ENCODE data around the gene ACAA2.
A peak's percentile ranks its signal among the peaks of the same experiment; 100 is the strongest.

Gene ACAA2

DNA sequence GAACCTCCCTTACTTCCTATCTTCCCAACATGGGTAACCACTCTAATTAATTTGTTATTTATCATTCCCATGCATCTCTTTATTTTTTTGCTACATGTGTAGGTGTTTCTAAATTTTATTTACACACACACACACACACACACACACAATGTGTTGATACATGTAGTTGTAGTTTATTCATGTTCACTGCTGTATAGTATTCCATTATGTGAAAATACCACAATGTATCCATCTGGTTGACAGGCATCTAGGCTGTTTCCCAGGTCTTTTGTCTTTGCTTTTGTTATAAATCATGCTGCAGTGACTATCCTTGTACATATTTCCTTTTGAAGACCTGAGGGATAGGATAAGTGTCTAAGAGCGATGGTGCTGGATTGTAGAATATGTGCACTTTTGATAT, 59.7 kb downstream of the ACAA2 start:
- H3K36me3 Mint-ChIP-seq: no peaks in the 10 kb centered on the region
- H3K27ac Mint-ChIP-seq: no peak overlapping the region
- H3K4me1 Mint-ChIP-seq: no peaks in the 10 kb centered on the region
- H3K27me3 Mint-ChIP-seq: peaks cover 30% of the 10 kb centered on the region
- ATAC-seq: no peak
- peaks cover 2% of the 10 kb centered on the region for H3K9me3 Mint-ChIP-seq
- no peak overlapping the region for H3K4me3 Mint-ChIP-seq

DNA sequence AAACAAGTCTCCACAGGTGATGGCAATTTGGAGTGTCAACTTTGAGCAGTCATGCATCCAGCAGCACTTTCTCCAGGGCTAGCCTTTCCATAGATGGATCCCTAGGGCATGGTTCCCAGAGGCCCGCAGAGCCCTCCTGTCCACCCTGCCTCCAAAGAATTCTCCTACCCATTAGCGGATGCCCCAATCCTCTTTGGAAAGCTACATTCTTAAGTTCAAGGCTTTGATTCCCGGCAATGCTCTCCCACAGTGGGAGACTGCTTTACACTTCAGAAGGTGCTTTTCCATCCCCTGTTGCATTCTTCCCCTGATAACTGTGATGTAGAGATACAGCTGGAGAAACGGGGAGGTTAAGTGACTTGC, 61.3 kb downstream of the ACAA2 start:
- Mint-ChIP-seq H3K4me1 (no peaks in the 10 kb centered on the region), H3K27me3 (peaks cover 16% of the 10 kb centered on the region), H3K36me3 (no peaks in the 10 kb centered on the region), H3K27ac (no peak overlapping the region), H3K4me3 (no peak overlapping the region), H3K9me3 (no peaks in the 10 kb centered on the region)
- ATAC-seq: no peak

DNA sequence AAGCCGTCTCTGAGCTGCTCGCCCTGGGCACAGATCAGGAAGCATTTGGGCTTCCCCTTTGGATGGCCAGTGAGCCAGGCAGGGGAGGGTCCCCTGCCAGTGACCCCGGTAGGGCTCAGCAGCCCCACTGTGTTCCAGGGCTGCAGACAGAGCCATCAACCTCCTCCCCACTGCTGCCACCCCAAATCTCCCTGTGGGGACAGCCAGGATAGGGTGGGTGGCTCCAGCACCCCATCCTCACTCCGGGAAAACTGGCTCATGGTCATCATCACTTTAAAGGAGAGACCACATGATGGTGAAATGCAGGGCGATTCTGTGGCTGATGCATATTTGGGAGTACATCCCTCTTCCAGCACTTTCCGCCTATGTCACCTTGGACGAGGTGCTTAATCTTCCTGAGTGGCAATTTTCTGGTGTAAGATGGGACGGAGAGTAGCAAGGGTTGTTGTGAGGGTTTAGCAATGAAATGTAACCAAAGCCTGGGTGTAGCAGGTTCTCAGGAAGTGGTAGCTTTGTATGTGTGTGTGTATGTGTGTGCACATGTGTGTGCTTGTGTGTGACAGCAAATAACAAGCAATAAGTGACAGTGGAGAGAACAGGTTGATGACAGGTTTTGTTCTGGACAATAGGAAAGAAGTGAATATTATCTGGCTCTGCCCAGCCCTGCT, 61.8 kb downstream of the ACAA2 start:
- peaks cover 15% of the 10 kb centered on the region for H3K27me3 Mint-ChIP-seq
- no peak overlapping the region for H3K27ac Mint-ChIP-seq
- H3K4me1 Mint-ChIP-seq: no peaks in the 10 kb centered on the region
- ATAC-seq: no peak
- no peak overlapping the region for H3K4me3 Mint-ChIP-seq
- H3K36me3 Mint-ChIP-seq: no peaks in the 10 kb centered on the region
- no peaks in the 10 kb centered on the region for H3K9me3 Mint-ChIP-seq

DNA sequence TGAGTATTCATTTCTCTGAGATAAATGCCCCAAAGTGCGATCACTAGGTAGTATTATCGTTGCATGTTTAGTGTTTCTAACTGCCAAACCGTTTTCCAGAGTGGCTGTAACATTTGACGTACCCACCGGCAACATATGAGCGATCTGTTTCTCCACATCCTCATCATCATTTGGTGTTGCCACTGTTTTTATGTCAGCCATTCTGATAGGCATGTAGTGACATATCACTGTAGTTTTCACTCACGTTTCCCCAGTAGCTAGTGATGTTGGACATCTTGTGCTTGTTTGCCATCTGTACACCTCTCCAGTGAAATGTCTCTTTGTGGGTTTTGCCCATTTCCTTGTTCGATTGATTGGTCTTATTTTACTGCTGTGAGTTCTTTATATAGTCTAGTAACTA, 63.8 kb downstream of the ACAA2 start:
- no peak overlapping the region for H3K27ac Mint-ChIP-seq
- no peak overlapping the region for H3K4me3 Mint-ChIP-seq
- H3K4me1 Mint-ChIP-seq: no peaks in the 10 kb centered on the region
- peaks cover 33% of the 10 kb centered on the region for H3K27me3 Mint-ChIP-seq
- no peaks in the 10 kb centered on the region for H3K36me3 Mint-ChIP-seq
- ATAC-seq: no peak
- no peaks in the 10 kb centered on the region for H3K9me3 Mint-ChIP-seq

DNA sequence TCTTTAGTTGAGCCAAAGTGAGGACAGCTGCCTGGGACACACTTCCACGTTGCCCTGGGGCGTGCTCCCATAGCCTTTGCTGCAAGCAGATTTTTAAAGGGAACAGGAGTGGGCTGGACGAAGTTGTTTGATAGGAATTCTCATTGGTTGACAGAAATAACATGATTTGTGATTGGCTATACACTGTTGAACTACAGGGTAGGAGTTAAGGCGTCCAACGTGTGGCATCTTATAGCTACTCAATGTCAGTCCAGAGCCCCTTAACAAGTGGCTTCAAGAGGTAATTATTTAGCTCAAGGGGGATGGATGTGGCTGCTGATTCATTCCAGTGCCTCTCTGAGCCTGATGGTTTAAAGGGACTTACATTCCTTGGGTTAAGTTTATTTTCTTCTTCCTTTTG, 65.5 kb downstream of the ACAA2 start:
- Mint-ChIP-seq H3K4me3 (no peak overlapping the region), H3K36me3 (no peaks in the 10 kb centered on the region), H3K27ac (no peak overlapping the region), H3K27me3 (peaks cover 30% of the 10 kb centered on the region), H3K4me1 (no peaks in the 10 kb centered on the region), H3K9me3 (no peaks in the 10 kb centered on the region)
- no peak for ATAC-seq

DNA sequence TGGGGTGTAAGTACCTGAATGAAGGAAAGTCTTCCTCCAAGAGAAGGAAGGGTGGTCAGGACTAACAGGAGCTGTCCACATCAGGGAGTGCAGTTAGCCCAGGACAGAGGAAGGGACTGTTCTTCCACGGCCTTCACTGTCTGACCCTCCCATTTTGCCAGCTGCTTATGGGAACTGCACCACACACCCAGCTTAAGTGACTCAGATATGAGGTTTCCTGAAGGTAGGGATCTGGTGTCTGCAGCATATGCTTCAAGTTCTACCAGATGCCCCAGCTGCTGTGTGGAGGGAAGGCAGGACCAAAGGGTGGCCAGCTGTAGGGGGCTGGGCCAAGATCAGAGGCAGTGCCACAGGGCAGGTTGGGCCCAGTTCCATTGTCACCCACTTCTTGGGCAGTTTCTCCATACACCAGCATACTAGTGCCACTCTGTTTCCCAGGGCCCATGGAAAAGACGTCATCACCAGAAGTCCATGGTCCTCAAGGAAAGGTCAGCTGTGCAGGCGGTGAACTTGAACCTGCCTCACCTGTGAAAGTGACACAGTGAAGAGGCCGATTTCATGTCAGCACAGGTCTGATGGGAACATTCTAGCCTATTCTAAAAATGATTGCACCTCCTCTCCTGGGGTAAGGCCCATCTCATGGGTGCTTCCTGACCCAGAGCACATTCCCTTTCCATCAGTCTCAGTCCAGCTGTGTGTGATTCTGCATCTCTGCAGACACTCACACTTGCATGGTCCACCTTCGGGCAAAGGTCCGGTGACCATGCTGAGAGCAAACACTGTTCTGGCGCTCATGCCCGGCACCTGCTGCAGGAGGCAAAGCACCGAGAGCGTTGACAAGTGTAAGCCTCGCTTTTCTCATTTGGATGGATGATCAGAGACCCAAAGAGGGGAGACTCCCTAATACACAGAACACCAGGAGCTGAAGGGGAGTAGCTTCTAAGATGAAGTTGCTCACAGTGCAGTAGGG, 68.0 kb downstream of the ACAA2 start:
- no peaks in the 10 kb centered on the region for H3K9me3 Mint-ChIP-seq

DNA sequence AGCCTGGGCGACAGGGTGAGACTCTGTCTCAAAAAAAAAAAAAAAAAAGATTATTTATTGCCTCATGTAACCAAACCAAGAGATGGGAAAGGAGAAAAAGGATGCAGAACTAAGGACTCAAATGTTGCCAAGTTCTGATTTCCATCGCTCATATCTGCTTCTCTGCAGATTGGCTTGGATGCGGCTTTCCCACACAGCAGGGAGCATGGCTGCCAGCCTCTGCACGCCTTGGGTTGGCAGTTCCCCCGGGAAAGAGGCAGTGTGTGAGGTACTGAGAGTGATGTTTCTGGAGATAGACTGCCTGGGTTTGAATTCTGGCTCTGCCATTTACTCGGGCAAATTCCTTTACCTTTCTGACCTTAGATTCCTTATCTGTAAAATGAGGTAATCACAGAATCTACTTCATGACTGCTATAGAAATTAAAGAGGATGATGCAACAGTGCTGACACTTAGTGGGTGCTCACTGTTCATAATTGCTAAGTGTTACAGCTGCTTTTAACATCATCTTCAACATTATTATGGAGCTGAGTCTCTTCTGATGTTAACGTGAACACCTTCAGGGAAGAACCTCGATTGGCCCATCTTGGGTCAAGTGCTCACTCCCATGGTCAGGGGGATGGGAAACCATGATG, 68.8 kb downstream of the ACAA2 start:
- Mint-ChIP-seq H3K27me3 (peaks cover 38% of the 10 kb centered on the region), H3K27ac (no peak overlapping the region), H3K9me3 (no peaks in the 10 kb centered on the region), H3K4me1 (no peaks in the 10 kb centered on the region), H3K4me3 (no peak overlapping the region), H3K36me3 (no peaks in the 10 kb centered on the region)
- no peak for ATAC-seq

More for the DNA sequence above, 68.0 kb downstream of the ACAA2 start:
- H3K4me1 Mint-ChIP-seq: no peaks in the 10 kb centered on the region
- no peak overlapping the region for H3K27ac Mint-ChIP-seq
- peak; percentile 26 for ATAC-seq
- no peak overlapping the region for H3K4me3 Mint-ChIP-seq
- no peaks in the 10 kb centered on the region for H3K36me3 Mint-ChIP-seq
- peaks cover 36% of the 10 kb centered on the region for H3K27me3 Mint-ChIP-seq

DNA sequence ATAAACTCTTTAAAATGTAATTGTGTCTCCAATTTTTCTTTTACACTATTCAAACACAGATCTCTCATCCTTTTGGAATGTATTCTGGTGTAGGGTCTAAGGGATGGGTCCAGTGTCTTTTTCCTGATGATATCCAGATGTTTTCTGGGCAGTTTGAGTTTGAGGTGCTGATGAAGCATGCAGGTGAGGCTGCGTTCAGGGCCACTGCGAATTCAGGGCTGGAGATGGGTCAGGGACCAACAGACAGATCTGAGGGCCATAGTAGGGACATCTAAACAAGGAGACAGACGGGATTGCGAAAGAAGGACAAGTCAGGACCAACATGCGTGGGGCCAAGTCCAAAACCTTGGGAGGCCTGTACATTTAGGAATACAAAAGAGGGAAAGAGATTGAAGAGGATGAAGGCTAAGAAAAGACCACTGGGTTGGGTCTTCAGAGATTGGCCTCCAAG, 70.2 kb downstream of the ACAA2 start:
- Mint-ChIP-seq H3K36me3 (no peaks in the 10 kb centered on the region), H3K4me1 (no peaks in the 10 kb centered on the region), H3K27me3 (peaks cover 38% of the 10 kb centered on the region), H3K9me3 (no peaks in the 10 kb centered on the region), H3K27ac (no peak overlapping the region), H3K4me3 (no peak overlapping the region)
- no peak for ATAC-seq

DNA sequence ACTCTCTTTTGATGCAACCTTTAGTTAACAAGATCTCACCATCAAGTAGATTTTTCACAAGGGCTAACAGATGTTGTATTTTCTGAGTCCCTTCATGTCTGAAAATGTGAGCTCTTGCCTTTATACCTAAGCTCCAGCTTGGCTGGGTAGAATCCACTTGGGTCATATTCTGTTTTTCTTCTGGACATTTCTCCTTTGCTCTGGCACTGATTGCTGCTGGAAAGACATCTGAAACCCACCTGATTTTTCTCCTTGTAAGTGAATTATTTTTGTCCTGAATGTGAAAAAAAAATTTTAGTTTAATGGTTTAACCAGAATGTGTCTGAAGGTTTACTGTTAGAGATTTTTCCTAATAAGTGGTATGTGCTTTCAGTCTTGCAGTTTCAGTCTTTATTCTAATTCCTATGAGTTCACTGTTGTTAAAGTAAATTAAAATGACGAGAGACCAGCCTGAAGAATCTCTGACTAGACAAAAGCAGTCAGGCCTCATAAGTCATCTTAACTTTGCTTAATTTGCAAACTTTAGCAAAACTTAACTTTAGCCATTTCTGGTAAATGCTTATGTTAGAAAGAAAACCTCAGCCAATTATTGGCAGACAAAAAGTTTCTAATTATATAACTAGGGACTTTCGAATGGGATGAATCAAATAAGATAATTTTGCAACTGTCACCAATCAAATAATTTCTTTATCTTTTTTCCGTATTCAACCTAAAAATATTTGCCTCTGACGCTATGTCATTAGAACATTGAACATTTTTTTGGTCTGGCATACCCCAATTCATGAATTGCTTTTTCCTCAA, 70.8 kb downstream of the ACAA2 start:
- no peaks in the 10 kb centered on the region for H3K4me1 Mint-ChIP-seq
- H3K9me3 Mint-ChIP-seq: no peaks in the 10 kb centered on the region
- no peaks in the 10 kb centered on the region for H3K36me3 Mint-ChIP-seq
- H3K27me3 Mint-ChIP-seq: peaks cover 38% of the 10 kb centered on the region
- no peak overlapping the region for H3K27ac Mint-ChIP-seq
- ATAC-seq: no peak
- H3K4me3 Mint-ChIP-seq: no peak overlapping the region

DNA sequence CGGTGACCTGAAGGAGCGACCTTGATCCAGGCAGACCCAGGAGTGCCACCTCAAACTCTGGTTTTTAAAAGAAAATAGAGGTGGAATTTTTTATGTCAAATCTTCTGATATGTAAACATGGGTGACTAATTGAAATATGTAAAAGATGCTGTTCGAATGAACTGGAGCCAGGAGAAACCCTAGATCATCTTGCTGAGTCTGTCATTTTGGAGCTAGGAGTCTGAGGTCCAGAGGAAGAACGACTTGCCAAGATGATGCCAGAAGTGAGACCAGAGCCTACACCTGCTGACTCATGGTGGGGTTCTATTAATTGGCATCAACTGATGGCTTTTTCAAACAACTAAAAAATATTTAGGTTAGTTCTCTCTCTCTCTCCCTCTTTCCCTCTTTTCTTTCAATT, 74.1 kb downstream of the ACAA2 start:
- no peak overlapping the region for H3K27ac Mint-ChIP-seq
- ATAC-seq: no peak
- H3K9me3 Mint-ChIP-seq: no peaks in the 10 kb centered on the region
- H3K36me3 Mint-ChIP-seq: no peaks in the 10 kb centered on the region
- H3K4me1 Mint-ChIP-seq: no peaks in the 10 kb centered on the region
- H3K27me3 Mint-ChIP-seq: peaks cover 37% of the 10 kb centered on the region
- H3K4me3 Mint-ChIP-seq: no peak overlapping the region

DNA sequence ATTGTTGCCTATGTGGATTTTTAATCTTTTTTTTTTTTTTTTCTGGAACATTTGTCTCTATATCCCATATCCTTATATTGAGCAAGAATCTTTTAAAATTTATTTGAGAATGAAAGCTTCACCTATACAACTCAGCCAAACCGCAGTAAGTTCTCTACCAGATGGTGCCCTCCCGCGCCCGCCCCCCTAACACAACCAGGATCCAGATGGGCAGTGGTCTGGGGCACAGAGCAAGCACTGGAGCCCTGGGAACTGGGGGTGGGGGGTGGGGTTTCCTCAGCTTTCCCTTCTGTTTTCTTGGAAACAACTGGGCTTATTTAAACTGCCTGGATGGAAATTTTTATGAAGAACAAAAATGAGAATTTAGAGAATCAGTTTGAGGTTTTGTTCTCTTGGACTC, 74.6 kb downstream of the ACAA2 start:
- Mint-ChIP-seq H3K4me1 (no peaks in the 10 kb centered on the region), H3K4me3 (no peak overlapping the region), H3K27ac (no peak overlapping the region), H3K27me3 (peaks cover 35% of the 10 kb centered on the region), H3K9me3 (no peaks in the 10 kb centered on the region), H3K36me3 (no peaks in the 10 kb centered on the region)
- ATAC-seq: no peak

DNA sequence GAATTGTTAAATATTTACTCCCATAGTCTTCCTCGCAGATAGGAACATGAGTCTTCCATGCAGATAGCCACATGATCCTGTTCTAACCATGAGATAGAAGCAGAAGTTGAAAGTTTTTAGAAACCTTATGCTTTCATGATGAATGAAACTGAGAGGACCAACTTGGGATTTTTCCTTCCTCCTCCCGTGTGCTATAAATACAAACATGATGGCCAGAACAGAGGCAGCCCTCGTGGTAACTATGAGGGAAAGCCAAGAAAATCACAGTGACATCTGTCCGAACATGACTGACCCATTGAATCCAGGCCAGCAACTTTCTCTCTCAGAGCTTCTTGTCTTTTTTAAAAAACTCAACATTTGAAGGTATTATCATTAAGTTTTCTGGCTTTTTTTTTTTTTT, 78.5 kb downstream of the ACAA2 start:
- peaks cover 18% of the 10 kb centered on the region for H3K27me3 Mint-ChIP-seq
- no peaks in the 10 kb centered on the region for H3K36me3 Mint-ChIP-seq
- no peaks in the 10 kb centered on the region for H3K9me3 Mint-ChIP-seq
- ATAC-seq: no peak
- no peak overlapping the region for H3K27ac Mint-ChIP-seq
- H3K4me1 Mint-ChIP-seq: no peaks in the 10 kb centered on the region
- H3K4me3 Mint-ChIP-seq: no peak overlapping the region

DNA sequence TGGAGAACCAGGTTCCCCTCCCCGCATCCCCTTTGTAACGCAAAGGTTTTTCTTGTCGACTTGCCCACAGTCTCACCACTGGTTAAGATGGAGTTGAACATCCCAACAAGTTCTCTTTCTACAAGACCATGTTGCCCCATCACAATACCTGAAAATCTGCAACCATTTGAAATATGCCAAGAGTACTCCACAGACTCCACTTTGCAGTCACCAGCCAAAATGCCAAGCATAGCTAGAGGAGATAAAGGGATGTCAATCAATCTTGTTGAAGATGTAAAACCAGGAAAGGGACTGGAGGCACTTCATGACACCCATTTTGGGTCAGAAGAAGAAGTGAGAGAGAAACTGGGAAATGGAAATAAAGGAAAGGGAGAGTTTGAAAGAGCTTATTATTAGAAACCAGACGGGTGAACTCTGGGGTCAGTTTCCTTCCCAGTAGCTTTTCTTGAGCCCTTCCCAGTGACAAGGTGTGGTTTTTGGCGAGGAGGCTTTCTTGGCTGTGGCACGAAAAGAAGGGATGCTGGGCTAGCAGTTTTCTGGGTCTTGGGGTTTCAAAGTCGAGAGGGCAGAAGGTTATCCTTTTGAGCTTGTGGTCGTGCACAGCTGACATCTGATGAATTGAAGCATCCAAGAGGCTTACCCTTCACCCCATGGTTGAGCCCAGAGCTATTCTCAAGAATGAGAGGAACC, 79.3 kb downstream of the ACAA2 start:
- H3K36me3 Mint-ChIP-seq: no peaks in the 10 kb centered on the region

DNA sequence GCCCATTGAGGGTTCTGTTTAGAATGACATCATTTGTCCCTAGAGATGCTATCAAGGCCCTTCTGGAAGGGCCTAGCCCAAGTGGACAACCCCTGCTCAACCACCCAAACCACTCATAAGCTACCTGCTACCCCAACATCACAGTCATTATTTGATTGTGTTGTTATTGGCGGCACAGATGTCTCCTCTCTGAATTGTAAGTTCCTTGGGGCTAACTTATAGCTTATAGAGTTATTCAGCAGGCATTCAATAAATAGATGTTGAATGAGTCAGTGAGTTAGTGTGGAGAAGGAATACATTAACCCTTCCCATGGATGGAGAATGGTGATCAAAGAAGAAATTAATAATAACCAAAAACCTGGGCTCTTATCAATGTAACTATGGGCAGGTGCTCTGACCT, 80.0 kb downstream of the ACAA2 start:
- ATAC-seq: no peak
- no peaks in the 10 kb centered on the region for H3K9me3 Mint-ChIP-seq
- no peaks in the 10 kb centered on the region for H3K4me1 Mint-ChIP-seq
- H3K4me3 Mint-ChIP-seq: no peak overlapping the region
- no peaks in the 10 kb centered on the region for H3K36me3 Mint-ChIP-seq
- H3K27ac Mint-ChIP-seq: no peak overlapping the region
- peaks cover 18% of the 10 kb centered on the region for H3K27me3 Mint-ChIP-seq

More for the DNA sequence above, 79.3 kb downstream of the ACAA2 start:
- Mint-ChIP-seq H3K27ac (no peak overlapping the region), H3K4me3 (no peak overlapping the region), H3K4me1 (no peaks in the 10 kb centered on the region), H3K9me3 (no peaks in the 10 kb centered on the region), H3K27me3 (peaks cover 18% of the 10 kb centered on the region)
- ATAC-seq: no peak
